NCI-H2196 treated with DMSO at 0.1 percent for 48 hours (cell line): ENCODE measurements around the gene GCC2.
"Not testable (repeated sequence)": the region's sequence is repeated elsewhere in the genome, so short reads cannot be mapped to it uniquely, and the experiment has no call there.

Experiments used
- DNase-seq: peaks from one replicate; lab custom pipeline; 2025; ENCODE audit not compliant: unreplicated experiment; lab: John Stamatoyannopoulos, UW

The GCC2 gene

DNA sequence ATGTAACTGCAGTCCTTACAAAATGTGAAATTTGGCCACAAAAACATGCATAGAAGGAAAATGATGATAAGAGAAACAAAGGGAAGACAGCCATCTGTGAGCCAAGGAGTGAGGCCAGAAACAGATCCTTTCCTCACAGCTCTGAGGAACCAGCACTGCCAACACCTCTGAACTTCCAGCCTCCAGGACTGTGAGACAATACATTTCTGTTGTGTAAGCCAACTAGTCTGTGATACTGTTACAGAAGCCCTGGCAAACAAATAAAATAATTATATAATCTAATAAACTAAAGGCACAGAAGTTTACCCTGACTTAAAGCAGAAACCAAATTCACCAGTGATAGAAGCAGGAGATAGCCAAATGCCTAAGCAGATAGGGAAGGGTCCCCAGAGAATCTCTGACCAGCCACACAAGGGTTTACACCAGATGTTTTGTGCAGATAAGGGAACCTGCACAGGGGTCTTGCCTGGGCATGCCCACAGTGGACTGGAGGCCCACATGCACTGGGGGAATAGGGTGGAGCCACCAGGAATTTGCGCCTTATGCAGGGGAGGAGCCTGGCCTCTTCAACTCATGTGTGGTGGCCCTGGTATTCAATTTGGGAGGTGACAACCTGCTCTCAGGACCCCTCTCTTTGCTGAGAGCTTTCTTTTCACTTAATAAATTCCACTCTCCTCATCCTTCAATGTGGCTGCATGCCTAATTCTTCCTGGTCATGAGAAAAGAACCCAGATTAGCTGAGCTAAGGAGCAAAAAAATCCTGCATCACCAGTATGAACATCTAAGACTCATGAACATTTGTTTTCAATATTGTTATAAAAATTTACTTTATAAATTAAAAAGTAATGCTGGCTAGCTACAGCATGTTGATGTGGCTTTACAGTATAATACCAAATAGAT is 3.8 kb upstream of the GCC2 start:
- no peak for DNase-seq

GRCh38 chr2:108446703-108447102 is 2.3 kb upstream of the GCC2 start:
- DNase-seq = no peak

- DNase-seq = peak; percentile 15
These were observed 894 bp upstream of the GCC2 start for GRCh38 chr2:108447947-108448677.

DNA sequence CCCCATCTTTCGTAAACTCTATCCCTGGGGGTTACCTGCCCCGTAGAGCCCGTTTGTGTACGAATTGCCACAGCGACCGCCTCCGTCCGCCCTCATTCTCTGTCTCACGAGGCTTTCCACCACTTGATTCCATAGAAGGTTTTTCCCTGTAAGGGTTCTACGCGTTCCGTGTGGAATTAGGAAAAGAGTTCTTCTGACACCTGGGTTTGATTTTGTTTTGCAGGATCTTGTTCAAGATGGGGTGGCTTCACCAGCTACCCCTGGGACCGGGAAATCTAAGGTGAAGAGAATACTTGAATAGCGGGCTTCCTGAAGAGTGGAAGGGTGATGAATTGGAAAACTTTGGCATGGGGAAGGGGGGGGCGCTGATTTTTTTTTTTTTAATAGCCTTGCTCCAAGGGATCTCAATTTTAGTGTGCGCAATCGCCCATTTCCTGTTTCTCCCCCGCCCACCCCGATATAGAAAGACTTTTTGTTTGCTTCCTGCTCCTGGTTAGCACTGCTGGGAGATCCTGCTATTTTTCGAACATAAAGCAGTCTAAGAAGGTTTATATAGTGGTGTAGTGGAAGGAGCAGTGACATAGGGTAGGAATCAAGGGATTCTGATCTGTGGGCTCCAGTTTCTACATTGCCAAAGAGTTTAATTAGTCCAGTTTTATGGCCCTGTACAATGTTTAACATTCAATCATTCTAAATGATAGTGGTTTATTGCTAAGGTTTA is 564 bp downstream of the GCC2 start:
- peak; percentile 44 for DNase-seq

GRCh38 chr2:108450863-108451262 is 1.9 kb downstream of the GCC2 start:
- no peak for DNase-seq

DNA sequence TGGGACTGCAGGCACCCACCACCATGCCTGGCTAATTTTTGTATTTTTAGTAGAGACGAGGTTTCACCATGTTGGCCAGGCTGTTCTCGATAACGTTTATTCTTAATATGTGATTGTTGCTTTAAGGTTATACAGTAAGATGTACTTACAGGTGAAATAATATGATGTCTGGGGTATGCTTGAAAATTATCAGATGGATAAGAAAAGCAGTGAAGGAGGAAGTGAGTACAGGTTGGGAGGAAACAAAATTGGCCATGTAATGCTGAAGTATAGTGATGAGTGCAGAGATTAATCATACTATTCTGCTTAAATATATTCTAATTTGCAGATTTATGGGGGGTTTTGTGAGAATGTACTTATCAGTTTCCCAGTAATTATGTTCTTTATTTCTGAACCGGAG is 3.0 kb downstream of the GCC2 start:
- DNase-seq = no peak

- DNase-seq = not testable (repeated sequence)
These were observed 4.5 kb downstream of the GCC2 start for GRCh38 chr2:108453530-108453929.

DNA sequence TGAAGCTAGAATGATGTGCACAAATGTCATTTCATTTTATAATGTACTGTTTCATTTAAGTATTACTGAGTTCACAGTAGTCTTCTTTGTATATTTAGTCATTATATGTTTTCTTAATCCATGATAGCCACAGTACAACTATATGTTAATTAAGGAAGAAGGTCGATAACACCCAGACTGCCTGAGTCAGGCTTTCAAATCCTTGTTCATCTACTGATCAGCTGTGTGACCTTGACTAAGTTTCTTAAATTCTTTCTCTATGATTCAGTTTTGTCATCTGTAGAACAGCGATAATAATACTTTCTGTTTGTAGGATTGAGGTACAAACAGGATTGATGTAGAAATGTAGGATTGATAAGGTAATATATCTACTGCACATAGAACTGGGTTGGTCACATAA is 5.4 kb downstream of the GCC2 start:
- DNase-seq = no peak

DNA sequence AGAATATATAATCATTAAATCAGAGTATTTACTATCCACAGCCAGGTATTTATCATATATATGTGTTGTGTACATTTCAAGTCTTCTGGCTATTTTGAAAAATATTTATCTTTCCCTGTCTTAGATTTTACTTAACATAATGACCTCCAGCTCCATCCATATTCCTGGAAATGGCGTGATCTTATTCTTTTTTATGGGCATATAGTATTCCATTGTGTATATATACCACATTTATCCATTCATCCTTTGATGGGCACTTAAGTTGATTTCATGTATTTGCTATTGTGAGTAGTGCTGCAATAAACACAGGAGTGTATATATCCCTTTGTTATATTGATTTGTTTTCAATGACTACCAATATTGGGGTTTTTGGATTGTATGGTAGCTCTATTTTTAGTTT is 6.6 kb downstream of the GCC2 start:
- no peak for DNase-seq

DNA sequence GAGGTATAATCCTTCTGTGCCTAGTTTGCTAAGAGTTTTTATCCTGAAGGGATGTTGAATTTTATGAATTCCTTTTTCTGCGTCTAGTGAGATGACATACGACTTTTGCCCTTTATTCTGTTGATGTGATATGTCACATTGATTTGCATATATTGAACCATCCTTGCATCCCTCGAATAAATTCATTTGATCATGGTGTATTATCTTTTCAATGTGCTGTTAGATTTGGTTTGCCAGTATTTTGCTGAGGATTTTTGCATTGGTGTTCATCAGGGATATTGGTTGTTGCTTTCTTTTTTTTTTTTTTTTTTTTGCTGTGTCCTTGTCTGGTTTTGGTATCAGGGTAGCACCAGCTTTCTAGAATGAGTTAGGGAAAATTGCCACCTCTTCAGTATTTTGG is 9.1 kb downstream of the GCC2 start:
- DNase-seq = no peak

DNA sequence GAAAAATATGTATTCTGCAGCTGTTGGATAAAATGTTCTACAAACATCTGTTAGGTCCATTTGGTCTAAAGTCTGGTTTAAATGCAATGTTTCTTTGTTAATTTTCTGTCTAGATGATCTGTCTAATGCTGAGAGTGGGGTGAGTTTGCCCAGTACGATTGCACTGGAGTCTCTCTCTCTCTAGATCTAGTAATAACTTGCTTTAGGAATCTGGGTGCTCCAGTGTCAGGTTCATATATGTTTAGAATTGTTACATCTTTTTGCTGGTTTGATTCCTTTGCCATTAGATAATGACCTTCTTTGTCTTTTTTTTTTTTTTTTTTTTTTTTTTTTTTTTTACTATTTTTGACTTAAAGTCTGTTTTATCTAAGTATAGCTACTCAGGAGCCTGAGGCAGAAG is 10.4 kb downstream of the GCC2 start:
- no peak for DNase-seq

DNA sequence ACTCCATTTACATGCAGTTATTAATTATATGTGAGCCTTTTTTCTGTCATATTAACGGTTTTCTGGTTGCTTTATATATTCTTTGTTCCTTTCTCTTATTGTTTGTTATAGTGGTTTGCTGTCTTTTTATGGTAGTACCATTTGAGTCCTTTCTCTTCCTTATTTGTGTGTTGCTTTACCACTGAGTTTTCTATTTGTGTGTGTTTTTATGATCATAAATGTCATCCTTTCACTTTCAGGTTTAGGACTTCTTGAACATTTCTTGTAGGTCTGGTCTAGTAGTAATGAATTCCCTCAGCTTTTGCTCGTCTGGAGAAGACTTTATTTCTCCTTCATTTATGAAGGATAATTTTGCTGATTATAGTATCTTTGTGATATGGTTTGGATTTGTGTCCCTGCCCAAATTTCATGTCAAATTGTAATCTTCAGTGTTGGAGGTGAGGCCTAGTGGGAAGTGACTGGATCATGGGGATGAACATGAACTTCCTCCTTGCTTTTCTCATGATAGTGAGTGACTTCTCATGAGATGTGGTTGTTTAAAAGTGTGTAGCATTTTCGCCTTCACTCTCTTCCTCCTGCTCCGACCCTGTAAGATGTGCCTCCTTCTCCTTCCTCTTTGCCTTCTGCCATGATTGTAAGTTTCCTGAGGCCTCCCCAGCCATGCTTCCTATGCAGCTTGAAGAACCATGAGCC is 11.5 kb downstream of the GCC2 start:
- no peak for DNase-seq

GRCh38 chr2:108477099-108477498 is 28.1 kb downstream of the GCC2 start:
- DNase-seq = no peak

DNA sequence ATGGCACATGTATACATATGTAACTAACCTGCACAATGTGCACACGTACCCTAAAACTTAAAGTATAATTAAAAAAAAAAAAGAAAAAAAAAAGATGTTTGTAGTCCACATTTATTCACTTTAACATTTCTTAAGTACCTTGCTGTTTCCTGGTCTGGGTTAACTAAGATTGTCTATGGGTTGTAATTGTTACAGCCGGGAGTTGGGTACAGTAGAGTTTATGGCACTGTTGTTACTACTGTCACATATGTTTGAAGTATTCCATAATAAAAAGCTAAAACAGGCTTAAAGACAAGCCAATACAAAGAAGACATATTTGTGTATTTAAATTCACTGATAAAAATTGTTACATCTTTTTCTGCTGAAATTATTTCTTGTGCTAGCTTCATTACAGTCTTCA is 36.2 kb downstream of the GCC2 start:
- no peak for DNase-seq

DNA sequence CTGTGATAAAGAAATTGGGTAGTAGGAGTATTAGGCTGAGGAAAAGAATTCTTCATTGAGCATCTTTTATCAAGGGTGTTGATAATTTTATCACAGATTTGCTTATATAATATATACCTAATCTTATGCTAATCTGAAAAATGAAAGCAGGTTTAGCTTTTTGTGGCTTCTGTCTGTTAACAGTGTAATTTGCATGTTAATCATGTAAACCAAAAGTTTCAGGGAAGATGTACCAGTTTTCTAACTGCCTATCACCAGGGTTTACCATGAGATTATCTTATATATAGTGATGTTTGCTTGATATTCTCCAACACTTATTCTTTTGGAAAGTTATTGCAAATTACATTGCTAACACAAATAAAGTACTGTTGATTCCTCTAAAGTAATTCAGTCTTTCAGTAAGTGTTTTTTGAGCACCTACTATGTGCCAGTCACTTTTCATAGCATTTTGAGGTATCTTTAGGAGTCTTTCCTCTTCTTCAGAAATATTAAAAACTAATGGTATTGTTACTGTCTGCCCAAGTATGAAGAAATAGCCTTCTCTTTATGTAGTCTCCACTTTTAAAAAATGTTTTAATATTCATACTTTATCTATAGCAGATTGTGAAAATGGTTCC is 41.6 kb downstream of the GCC2 start:
- DNase-seq = no peak

DNA sequence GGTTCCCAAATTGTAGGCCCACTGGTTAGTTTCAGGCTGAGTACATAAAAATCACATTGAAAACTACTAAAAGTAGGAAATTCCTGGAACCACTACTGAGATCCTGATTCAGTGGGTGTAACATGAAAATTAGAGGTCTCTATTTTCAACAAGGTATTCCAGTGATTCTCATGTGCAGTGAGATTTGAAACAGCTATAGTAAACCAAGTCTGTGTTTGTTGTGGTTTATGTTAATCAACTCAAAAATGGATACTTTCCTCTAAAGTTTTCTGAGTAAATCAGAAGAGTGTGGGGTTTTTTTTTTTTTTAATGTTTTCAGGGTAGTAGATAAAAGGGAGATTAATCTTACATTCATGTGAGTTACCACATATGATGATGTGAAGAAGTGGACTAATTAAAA is 42.8 kb downstream of the GCC2 start:
- DNase-seq = no peak

DNA sequence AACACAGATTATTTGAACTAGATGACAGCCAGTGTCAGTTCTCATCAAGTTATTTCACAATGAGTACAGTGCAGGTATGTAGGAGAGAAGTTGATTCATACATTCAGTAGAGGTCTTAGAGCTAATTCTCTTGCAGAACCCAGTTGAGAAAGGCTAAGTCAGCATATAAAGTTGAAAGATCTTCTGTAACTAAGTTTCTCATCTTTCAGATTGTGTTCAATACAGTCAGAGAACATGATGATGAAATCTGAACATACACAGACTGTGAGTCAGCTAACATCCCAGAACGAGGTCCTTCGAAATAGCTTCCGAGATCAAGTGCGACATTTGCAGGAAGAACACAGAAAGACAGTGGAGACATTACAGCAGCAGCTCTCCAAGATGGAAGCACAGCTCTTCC is 43.4 kb downstream of the GCC2 start:
- DNase-seq = no peak

DNA sequence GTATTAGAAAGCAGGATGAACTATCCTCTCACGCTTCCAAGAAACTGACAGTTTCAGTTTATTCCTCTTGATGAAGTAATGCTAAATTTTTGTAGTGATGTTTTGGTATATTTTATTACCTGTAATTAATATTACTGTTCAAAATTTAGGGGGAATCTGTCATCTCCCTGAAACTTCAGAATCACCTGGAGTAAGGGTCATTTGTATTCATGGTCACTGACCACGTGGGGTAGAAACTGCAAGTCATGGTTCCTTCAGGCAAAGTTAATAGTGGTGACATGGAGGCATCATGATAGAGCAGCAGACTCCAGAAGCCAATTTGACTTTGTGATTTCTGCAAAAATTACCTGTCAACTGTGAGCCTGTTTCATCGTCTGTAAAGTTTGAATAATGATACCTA is 47.2 kb downstream of the GCC2 start:
- not testable (repeated sequence) for DNase-seq

DNA sequence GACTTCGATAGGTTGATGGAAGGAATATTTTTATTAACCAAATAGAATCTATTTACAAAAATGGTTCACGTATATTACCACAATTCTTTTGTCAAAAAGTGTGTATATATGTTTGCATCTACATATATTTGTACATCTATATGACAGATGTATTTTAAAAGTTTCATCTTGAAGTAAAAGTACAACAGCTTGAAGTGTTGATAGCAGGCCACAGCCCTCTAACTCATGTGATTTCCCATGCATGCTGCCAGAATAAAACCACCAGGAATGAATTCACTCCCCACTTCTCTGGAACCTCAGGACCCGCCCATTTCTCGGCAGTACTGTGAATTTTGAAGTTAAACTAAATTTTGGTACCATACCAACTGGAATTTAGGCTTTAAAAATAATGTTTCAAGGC is 58.6 kb downstream of the GCC2 start:
- not testable (repeated sequence) for DNase-seq

DNA sequence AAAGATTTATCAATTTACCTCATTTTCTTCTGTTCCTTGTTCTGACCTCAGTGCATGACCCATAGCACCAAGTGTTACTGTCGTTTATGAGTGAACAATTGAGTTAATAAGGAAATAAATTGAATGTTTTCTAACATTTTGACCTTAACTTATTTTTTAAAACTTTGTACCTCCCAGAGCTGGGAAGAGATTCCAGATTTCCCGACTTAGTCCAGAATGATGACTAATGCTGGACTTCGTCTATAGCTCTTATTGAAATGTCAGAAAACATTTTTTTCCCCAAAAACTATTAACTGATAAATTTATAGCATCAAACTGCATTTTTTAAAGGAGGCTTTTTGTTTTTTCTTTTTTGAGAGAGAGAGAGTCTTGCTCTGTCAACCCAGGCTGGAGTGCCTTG is 63.4 kb downstream of the GCC2 start:
- not testable (repeated sequence) for DNase-seq

DNA sequence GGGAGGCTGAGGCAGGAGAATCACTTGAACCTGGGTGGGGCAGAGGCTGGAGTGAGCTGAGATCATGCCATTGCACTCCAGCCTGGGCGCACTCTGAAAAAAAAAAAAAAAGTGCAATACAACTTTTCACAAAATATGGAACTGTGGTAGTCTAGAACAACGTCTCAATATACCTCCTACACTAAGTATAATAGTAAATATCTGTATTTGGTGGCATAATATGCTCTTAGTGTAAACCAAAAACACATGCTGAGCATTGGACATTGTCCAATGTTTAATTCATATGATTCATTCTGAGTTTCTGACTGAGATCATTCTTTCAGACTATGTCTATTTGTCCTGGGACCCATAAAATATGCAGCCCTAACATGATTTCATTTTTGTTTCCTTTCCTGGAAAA is 65.5 kb downstream of the GCC2 start:
- not testable (repeated sequence) for DNase-seq
